WTC11 (cell line): ENCODE measurements around the gene OLFM1. TPM values are rescaled to one million over a fixed set of nuclear protein-coding genes. Genes with fewer than 3 reads are reported as not detected.

Experiments
- ATAC-seq: fragments of 200-7000 bp; cut with Tn5 transposase; 2 replicates; pipeline ENCODE4 v1.10.0; 2021; ENCODE audit warnings: mild to moderate bottlenecking, moderate library complexity
- CTCF ChIA-PET: fragments of 300-600 bp; sonication (Branson Sonifier 250); formaldehyde crosslinking; loops from one replicate; lab custom pipeline; 2021; ENCODE audit warnings: antibody characterized with exemption; lab: Charles Lee
- POLR2A ChIA-PET: fragments of 350-600 bp; sonication (Branson Sonifier 250); formaldehyde crosslinking; loops from one replicate; lab custom pipeline; 2021; ENCODE audit warnings: antibody characterized with exemption; lab: Charles Lee
- DNase-seq: peaks from one replicate; pipeline ENCODE4 v3.0.0; 2021; ENCODE audit warnings: low spot score
- H3K27ac Mint-ChIP-seq: 2 replicates; pipeline ENCODE4 v1.8.0; 2021; ENCODE audit warnings: mixed read lengths
- H3K27me3 Mint-ChIP-seq: 2 replicates; pipeline ENCODE4 v1.8.0; 2021; ENCODE audit warnings: low read depth, mild to moderate bottlenecking, moderate library complexity, mixed read lengths
- H3K36me3 Mint-ChIP-seq: 2 replicates; pipeline ENCODE4 v1.8.0; 2021; ENCODE audit warnings: mixed read lengths
- H3K4me1 Mint-ChIP-seq: 2 replicates; pipeline ENCODE4 v1.8.0; 2022; ENCODE audit warnings: mixed read lengths
- H3K4me3 Mint-ChIP-seq: 2 replicates; pipeline ENCODE4 v1.8.0; 2021; ENCODE audit warnings: mild to moderate bottlenecking, moderate library complexity, mixed read lengths
- H3K9me3 Mint-ChIP-seq: 2 replicates; pipeline ENCODE4 v1.8.0; 2021; ENCODE audit warnings: mixed read lengths
- AFF4 ChIP-seq: sonication (generic); formaldehyde crosslinking; IDR thresholded peaks from 2 replicates; pipeline ENCODE4 v1.8.1; 2023; ENCODE audit warnings: mild to moderate bottlenecking, missing genetic modification reagents, borderline replicate concordance
- ATF2 ChIP-seq: sonication (generic); formaldehyde crosslinking; IDR thresholded peaks from 2 replicates; pipeline ENCODE4 v1.8.1; 2022; ENCODE audit warnings: low read depth, missing genetic modification reagents, borderline replicate concordance
- ESRRA ChIP-seq: sonication (generic); formaldehyde crosslinking; IDR thresholded peaks from 2 replicates; pipeline ENCODE4 v1.8.1; 2022; ENCODE audit warnings: mild to moderate bottlenecking, missing genetic modification reagents, borderline replicate concordance
- FOXJ3 ChIP-seq: sonication (generic); formaldehyde crosslinking; IDR thresholded peaks from 2 replicates; pipeline ENCODE4 v1.9.0; 2021; ENCODE audit warnings: missing genetic modification reagents, mild to moderate bottlenecking, borderline replicate concordance
- TEAD4 ChIP-seq: sonication (generic); formaldehyde crosslinking; IDR thresholded peaks from 2 replicates; pipeline ENCODE4 v1.8.0; 2022; ENCODE audit warnings: mild to moderate bottlenecking, missing genetic modification reagents
- TP53 ChIP-seq: sonication (generic); formaldehyde crosslinking; IDR thresholded peaks from 2 replicates; pipeline ENCODE4 v1.8.1; 2023; ENCODE audit warnings: mild to moderate bottlenecking, missing genetic modification reagents
- USF1 ChIP-seq: sonication (generic); formaldehyde crosslinking; IDR thresholded peaks from 2 replicates; pipeline ENCODE4 v1.8.0; 2022; ENCODE audit warnings: mild to moderate bottlenecking, missing genetic modification reagents
- ZBTB43 ChIP-seq: sonication (generic); formaldehyde crosslinking; IDR thresholded peaks from 2 replicates; pipeline ENCODE4 v1.8.1; 2023; ENCODE audit warnings: mild to moderate bottlenecking, missing genetic modification reagents
- ZNF138 ChIP-seq: sonication (generic); formaldehyde crosslinking; conservative IDR thresholded peaks from 2 replicates; pipeline ENCODE4 v1.8.1; 2022; ENCODE audit warnings: mild to moderate bottlenecking, moderate library complexity, missing genetic modification reagents
- ZNF263 ChIP-seq: sonication (generic); formaldehyde crosslinking; IDR thresholded peaks from 2 replicates; pipeline ENCODE4 v1.8.1; 2022; ENCODE audit warnings: low read depth, mild to moderate bottlenecking, moderate library complexity, missing genetic modification reagents
- total RNA-seq: library from RNA; stranded (reverse); gene quantifications from 3 replicates; pipeline ENCODE4 v1.2.3, GENCODE V29; 2021
- TF ChIP-seq, protein P1 (sequence below): fragments of 250-450 bp; sonication (Bioruptor Pico); IDR thresholded peaks from 2 replicates; pipeline ENCODE4 v1.9.0; 2021; ENCODE audit warnings: mild to moderate bottlenecking
- TF ChIP-seq, protein P2 (sequence below): sonication (generic); formaldehyde crosslinking; IDR thresholded peaks from 2 replicates; pipeline ENCODE4 v1.8.0; 2022; ENCODE audit warnings: mild to moderate bottlenecking, missing genetic modification reagents
- TF ChIP-seq, protein P3 (sequence below): sonication (generic); formaldehyde crosslinking; IDR thresholded peaks from 2 replicates; pipeline ENCODE4 v1.8.0; 2022; ENCODE audit warnings: mild to moderate bottlenecking, missing genetic modification reagents
- TF ChIP-seq, protein P4 (sequence below): sonication (generic); formaldehyde crosslinking; IDR thresholded peaks from 2 replicates; pipeline ENCODE4 v1.8.0; 2022; ENCODE audit warnings: mild to moderate bottlenecking, missing genetic modification reagents
- TF ChIP-seq, protein P5 (sequence below): fragments of 250-450 bp; sonication (Bioruptor Pico); IDR thresholded peaks from 2 replicates; pipeline ENCODE4 v1.9.0; 2021; ENCODE audit warnings: moderate library complexity, mild to moderate bottlenecking, inconsistent platforms, borderline replicate concordance
- TF ChIP-seq, protein P6 (sequence below): sonication (generic); formaldehyde crosslinking; IDR thresholded peaks from 2 replicates; pipeline ENCODE4 v1.8.1; 2022; ENCODE audit warnings: mild to moderate bottlenecking, moderate library complexity, missing genetic modification reagents

Gene OLFM1
- total RNA-seq, 1 experiment from 2014 or later: 37.6 TPM

GRCh38 chr9:135096408-135096895 lies 9.0 kb downstream of the OLFM1 start (continued):
- TF ChIP-seq, protein P1, sequence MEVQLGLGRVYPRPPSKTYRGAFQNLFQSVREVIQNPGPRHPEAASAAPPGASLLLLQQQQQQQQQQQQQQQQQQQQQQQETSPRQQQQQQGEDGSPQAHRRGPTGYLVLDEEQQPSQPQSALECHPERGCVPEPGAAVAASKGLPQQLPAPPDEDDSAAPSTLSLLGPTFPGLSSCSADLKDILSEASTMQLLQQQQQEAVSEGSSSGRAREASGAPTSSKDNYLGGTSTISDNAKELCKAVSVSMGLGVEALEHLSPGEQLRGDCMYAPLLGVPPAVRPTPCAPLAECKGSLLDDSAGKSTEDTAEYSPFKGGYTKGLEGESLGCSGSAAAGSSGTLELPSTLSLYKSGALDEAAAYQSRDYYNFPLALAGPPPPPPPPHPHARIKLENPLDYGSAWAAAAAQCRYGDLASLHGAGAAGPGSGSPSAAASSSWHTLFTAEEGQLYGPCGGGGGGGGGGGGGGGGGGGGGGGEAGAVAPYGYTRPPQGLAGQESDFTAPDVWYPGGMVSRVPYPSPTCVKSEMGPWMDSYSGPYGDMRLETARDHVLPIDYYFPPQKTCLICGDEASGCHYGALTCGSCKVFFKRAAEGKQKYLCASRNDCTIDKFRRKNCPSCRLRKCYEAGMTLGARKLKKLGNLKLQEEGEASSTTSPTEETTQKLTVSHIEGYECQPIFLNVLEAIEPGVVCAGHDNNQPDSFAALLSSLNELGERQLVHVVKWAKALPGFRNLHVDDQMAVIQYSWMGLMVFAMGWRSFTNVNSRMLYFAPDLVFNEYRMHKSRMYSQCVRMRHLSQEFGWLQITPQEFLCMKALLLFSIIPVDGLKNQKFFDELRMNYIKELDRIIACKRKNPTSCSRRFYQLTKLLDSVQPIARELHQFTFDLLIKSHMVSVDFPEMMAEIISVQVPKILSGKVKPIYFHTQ (CRISPR knock-in tag): no peak
- TF ChIP-seq FOXJ3 (no peak), ZNF138 (CRISPR knock-in tag) (no peak), ZNF263 (CRISPR knock-in tag) (no peak), ESRRA (no peak)

DNA sequence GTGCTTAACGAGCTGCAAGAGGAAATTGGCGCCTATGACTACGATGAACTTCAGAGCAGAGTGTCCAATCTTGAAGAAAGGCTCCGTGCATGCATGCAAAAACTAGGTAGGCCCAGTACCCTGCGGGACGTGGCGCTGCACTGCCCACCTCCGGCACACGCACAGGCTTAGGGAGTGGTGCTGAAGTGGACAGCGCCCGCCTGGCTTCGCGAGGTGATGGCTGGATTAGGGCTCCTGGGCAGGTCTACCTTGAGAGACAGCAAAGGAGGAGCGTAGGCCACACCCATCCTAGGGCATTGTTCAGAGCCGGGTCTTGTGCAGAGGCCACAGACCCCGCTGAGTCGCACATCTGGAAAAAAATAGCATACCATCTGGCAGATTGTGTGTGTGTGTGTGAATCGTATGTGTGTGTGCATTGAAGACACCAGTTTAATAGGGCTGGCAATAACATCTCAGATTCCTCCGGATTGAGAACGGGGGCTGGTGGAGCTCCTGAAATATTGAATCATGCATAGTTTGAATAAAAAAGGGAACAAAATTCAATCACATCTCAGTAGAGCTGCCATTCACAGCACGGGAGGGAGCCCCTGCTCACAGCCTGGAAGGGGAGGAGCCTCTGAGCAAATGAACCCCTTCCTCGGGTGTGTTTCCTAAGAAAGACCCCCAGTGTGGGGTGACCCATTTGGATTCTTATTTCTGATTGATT lies 11.1 kb downstream of the OLFM1 start:
- H3K4me1 Mint-ChIP-seq: peaks cover 12% of the 10 kb centered on the region
- H3K36me3 Mint-ChIP-seq: peaks cover 20% of the 10 kb centered on the region
- TF ChIP-seq ATF2 (CRISPR knock-in tag) (no peak), TEAD4 (CRISPR knock-in tag) (peak; percentile 66; the same call in 1 of the 2 replicates), USF1 (CRISPR knock-in tag) (peak; percentile 46; the same call in 1 of the 2 replicates), AFF4 (no peak), ZBTB43 (CRISPR knock-in tag) (no peak), ESRRA (peak; percentile 62; the same call in 1 of the 2 replicates), TP53 (CRISPR knock-in tag) (no peak; the same call in 1 of the 2 replicates)
- TF ChIP-seq, protein P2, sequence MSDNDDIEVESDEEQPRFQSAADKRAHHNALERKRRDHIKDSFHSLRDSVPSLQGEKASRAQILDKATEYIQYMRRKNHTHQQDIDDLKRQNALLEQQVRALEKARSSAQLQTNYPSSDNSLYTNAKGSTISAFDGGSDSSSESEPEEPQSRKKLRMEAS: peak; percentile 64; the same call in 1 of the 2 replicates
- TF ChIP-seq, protein P3, sequence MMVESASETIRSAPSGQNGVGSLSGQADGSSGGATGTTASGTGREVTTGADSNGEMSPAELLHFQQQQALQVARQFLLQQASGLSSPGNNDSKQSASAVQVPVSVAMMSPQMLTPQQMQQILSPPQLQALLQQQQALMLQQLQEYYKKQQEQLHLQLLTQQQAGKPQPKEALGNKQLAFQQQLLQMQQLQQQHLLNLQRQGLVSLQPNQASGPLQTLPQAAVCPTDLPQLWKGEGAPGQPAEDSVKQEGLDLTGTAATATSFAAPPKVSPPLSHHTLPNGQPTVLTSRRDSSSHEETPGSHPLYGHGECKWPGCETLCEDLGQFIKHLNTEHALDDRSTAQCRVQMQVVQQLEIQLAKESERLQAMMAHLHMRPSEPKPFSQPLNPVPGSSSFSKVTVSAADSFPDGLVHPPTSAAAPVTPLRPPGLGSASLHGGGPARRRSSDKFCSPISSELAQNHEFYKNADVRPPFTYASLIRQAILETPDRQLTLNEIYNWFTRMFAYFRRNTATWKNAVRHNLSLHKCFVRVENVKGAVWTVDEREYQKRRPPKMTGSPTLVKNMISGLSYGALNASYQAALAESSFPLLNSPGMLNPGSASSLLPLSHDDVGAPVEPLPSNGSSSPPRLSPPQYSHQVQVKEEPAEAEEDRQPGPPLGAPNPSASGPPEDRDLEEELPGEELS (CRISPR knock-in tag): peak; percentile 55; the same call in 1 of the 2 replicates
- TF ChIP-seq, protein P4, sequence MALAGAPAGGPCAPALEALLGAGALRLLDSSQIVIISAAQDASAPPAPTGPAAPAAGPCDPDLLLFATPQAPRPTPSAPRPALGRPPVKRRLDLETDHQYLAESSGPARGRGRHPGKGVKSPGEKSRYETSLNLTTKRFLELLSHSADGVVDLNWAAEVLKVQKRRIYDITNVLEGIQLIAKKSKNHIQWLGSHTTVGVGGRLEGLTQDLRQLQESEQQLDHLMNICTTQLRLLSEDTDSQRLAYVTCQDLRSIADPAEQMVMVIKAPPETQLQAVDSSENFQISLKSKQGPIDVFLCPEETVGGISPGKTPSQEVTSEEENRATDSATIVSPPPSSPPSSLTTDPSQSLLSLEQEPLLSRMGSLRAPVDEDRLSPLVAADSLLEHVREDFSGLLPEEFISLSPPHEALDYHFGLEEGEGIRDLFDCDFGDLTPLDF (CRISPR knock-in tag): peak; percentile 69; the same call in 1 of the 2 replicates
- TF ChIP-seq, protein P5, sequence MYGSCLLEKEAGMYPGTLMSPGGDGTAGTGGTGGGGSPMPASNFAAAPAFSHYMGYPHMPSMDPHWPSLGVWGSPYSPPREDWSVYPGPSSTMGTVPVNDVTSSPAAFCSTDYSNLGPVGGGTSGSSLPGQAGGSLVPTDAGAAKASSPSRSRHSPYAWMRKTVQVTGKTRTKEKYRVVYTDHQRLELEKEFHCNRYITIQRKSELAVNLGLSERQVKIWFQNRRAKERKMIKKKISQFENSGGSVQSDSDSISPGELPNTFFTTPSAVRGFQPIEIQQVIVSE: no peak
- TF ChIP-seq, protein P6, sequence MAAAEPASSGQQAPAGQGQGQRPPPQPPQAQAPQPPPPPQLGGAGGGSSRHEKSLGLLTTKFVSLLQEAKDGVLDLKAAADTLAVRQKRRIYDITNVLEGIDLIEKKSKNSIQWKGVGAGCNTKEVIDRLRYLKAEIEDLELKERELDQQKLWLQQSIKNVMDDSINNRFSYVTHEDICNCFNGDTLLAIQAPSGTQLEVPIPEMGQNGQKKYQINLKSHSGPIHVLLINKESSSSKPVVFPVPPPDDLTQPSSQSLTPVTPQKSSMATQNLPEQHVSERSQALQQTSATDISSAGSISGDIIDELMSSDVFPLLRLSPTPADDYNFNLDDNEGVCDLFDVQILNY (CRISPR knock-in tag): no peak

More for the DNA sequence above, 11.1 kb downstream of the OLFM1 start:
- ATAC-seq (peak; percentile 99), DNase-seq (peak; percentile 86)
- H3K9me3 Mint-ChIP-seq: no peaks in the 10 kb centered on the region
- POLR2A ChIA-PET: no interaction called here
- no peaks in the 10 kb centered on the region for H3K27me3 Mint-ChIP-seq
- H3K4me3 Mint-ChIP-seq: no peak overlapping the region
- CTCF ChIA-PET: no interaction called here
- no peak overlapping the region for H3K27ac Mint-ChIP-seq
